Measurements from ENCODE around the gene ZNHIT3. TPM values are rescaled to one million over a fixed set of nuclear protein-coding genes. Genes with fewer than 3 reads are reported as not detected.

Gene ZNHIT3
- total RNA-seq, 1 donor from 2014 or later = 24.1 TPM

Small RNA genes within 50 kb of the gene (small RNA-seq; reads per million reads assigned to genes)
- gene RNA5SP439 (ENCODE audit: low replicate concordance) = not detected

Other genes with a start within 250 kb of the ZNHIT3 start
- not detected for gene TBC1D3I, start 222.1 kb upstream of the ZNHIT3 start, total RNA-seq
- gene TBC1D3G, start 162.8 kb upstream of the ZNHIT3 start, total RNA-seq = not detected
- gene TBC1D3H, start 98.2 kb upstream of the ZNHIT3 start, total RNA-seq = not detected
- gene MYO19, start 48.2 kb downstream of the ZNHIT3 start, total RNA-seq = 65.1 TPM
- gene PIGW, start 48.3 kb downstream of the ZNHIT3 start, total RNA-seq = 4.0 TPM
- gene GGNBP2, start 58.2 kb downstream of the ZNHIT3 start, total RNA-seq = 66.1 TPM
- 5.7 TPM for gene DHRS11, start 105.2 kb downstream of the ZNHIT3 start, total RNA-seq
- gene MRM1, start 114.9 kb downstream of the ZNHIT3 start, total RNA-seq = 1.6 TPM